ENCODE data around the gene HAS3.

Gene HAS3

GRCh38 chr16:69112285-69113129 lies 7.1 kb downstream of the HAS3 start:
- Histone ChIP-seq H3K27me3 (ENCODE audit: control insufficient read depth in 1 of 2, insufficient read depth in 2 of 2, low read length in 2 of 2) (peaks cover 0 to 21% of the 10 kb centered on the region in 2 donors), H3K4me3 (ENCODE audit: low read depth in 1 of 2, low read length in 2 of 2) (no peak overlapping the region), H3K9me3 (ENCODE audit: low read length) (no peaks in the 10 kb centered on the region), H3K9ac (ENCODE audit: low read length) (no peak overlapping the region), H3K4me1 (ENCODE audit: insufficient read depth, low read length) (peaks cover 9% of the 10 kb centered on the region), H3K36me3 (ENCODE audit: insufficient read depth, low read length) (peaks cover 29% of the 10 kb centered on the region), H3K27ac (ENCODE audit: low read depth, low read length) (no peak overlapping the region)

- Histone ChIP-seq H3K27ac (ENCODE audit: low read depth, low read length) (no peak overlapping the region), H3K4me1 (ENCODE audit: insufficient read depth, low read length) (peaks cover 2% of the 10 kb centered on the region), H3K27me3 (ENCODE audit: control insufficient read depth in 1 of 2, insufficient read depth in 2 of 2, low read length in 2 of 2) (peaks cover 0 to 14% of the 10 kb centered on the region in 2 donors), H3K9me3 (ENCODE audit: low read length) (no peaks in the 10 kb centered on the region), H3K36me3 (ENCODE audit: insufficient read depth, low read length) (peaks cover 37% of the 10 kb centered on the region), H3K9ac (ENCODE audit: low read length) (no peak overlapping the region), H3K4me3 (ENCODE audit: low read depth in 1 of 2, low read length in 2 of 2) (no peak overlapping the region)
Measured at GRCh38 chr16:69113216-69113615, 7.8 kb downstream of the HAS3 start.

GRCh38 chr16:69114346-69114975 lies 9.0 kb downstream of the HAS3 start:
- Histone ChIP-seq H3K9me3 (ENCODE audit: low read length) (no peaks in the 10 kb centered on the region), H3K4me3 (ENCODE audit: low read depth in 1 of 2, low read length in 2 of 2) (no peak overlapping the region), H3K27me3 (ENCODE audit: control insufficient read depth in 1 of 2, insufficient read depth in 2 of 2, low read length in 2 of 2) (peaks cover 0 to 2% of the 10 kb centered on the region in 2 donors), H3K9ac (ENCODE audit: low read length) (no peak overlapping the region), H3K27ac (ENCODE audit: low read depth, low read length) (no peak overlapping the region), H3K36me3 (ENCODE audit: insufficient read depth, low read length) (peaks cover 48% of the 10 kb centered on the region), H3K4me1 (ENCODE audit: insufficient read depth, low read length) (peaks cover 7% of the 10 kb centered on the region)

- Histone ChIP-seq H3K4me1 (ENCODE audit: insufficient read depth, low read length) (peaks cover 7% of the 10 kb centered on the region), H3K4me3 (ENCODE audit: low read depth in 1 of 2, low read length in 2 of 2) (no peak overlapping the region), H3K27ac (ENCODE audit: low read depth, low read length) (no peak overlapping the region), H3K9me3 (ENCODE audit: low read length) (no peaks in the 10 kb centered on the region), H3K27me3 (ENCODE audit: control insufficient read depth in 1 of 2, insufficient read depth in 2 of 2, low read length in 2 of 2) (no peaks in the 10 kb centered on the region), H3K9ac (ENCODE audit: low read length) (no peak overlapping the region), H3K36me3 (ENCODE audit: insufficient read depth, low read length) (peaks cover 47% of the 10 kb centered on the region)
Measured at GRCh38 chr16:69114976-69115355, 9.5 kb downstream of the HAS3 start.

- Histone ChIP-seq H3K27me3 (ENCODE audit: control insufficient read depth in 1 of 2, insufficient read depth in 2 of 2, low read length in 2 of 2) (no peaks in the 10 kb centered on the region), H3K36me3 (ENCODE audit: insufficient read depth, low read length) (peaks cover 50% of the 10 kb centered on the region), H3K9ac (ENCODE audit: low read length) (no peak overlapping the region)
Measured at GRCh38 chr16:69115361-69115760, 9.9 kb downstream of the HAS3 start.

GRCh38 chr16:69115837-69116236 lies 10.4 kb downstream of the HAS3 start:
- Histone ChIP-seq H3K9me3 (ENCODE audit: low read length) (no peaks in the 10 kb centered on the region), H3K36me3 (ENCODE audit: insufficient read depth, low read length) (peaks cover 55% of the 10 kb centered on the region), H3K9ac (ENCODE audit: low read length) (no peak overlapping the region), H3K4me3 (ENCODE audit: low read depth in 1 of 2, low read length in 2 of 2) (no peak overlapping the region), H3K27ac (ENCODE audit: low read depth, low read length) (no peak overlapping the region), H3K4me1 (ENCODE audit: insufficient read depth, low read length) (peaks cover 7% of the 10 kb centered on the region), H3K27me3 (ENCODE audit: control insufficient read depth in 1 of 2, insufficient read depth in 2 of 2, low read length in 2 of 2) (no peaks in the 10 kb centered on the region)

More at GRCh38 chr16:69115361-69115760, 9.9 kb downstream of the HAS3 start:
- Histone ChIP-seq H3K4me3 (ENCODE audit: low read depth in 1 of 2, low read length in 2 of 2) (no peak overlapping the region), H3K9me3 (ENCODE audit: low read length) (no peaks in the 10 kb centered on the region), H3K27ac (ENCODE audit: low read depth, low read length) (no peak overlapping the region), H3K4me1 (ENCODE audit: insufficient read depth, low read length) (peaks cover 7% of the 10 kb centered on the region)

- no peaks in the 10 kb centered on the region for H3K9me3 ChIP-seq (ENCODE audit: low read length)
- H3K36me3 ChIP-seq (ENCODE audit: insufficient read depth, low read length), result peaks cover 60% of the 10 kb centered on the region
- H3K27ac ChIP-seq (ENCODE audit: low read depth, low read length), result no peak overlapping the region
- H3K4me1 ChIP-seq (ENCODE audit: insufficient read depth, low read length), result peaks cover 7% of the 10 kb centered on the region
- H3K4me3 ChIP-seq (ENCODE audit: low read depth in 1 of 2, low read length in 2 of 2), result no peak overlapping the region
- no peak overlapping the region for H3K9ac ChIP-seq (ENCODE audit: low read length)
- no peaks in the 10 kb centered on the region for H3K27me3 ChIP-seq (ENCODE audit: control insufficient read depth in 1 of 2, insufficient read depth in 2 of 2, low read length in 2 of 2)
Measured at GRCh38 chr16:69116256-69116875, 10.9 kb downstream of the HAS3 start.

- Histone ChIP-seq H3K4me3 (ENCODE audit: low read depth in 1 of 2, low read length in 2 of 2) (no peak overlapping the region), H3K9me3 (ENCODE audit: low read length) (no peaks in the 10 kb centered on the region), H3K27ac (ENCODE audit: low read depth, low read length) (no peak overlapping the region), H3K4me1 (ENCODE audit: insufficient read depth, low read length) (peaks cover 7% of the 10 kb centered on the region), H3K27me3 (ENCODE audit: control insufficient read depth in 1 of 2, insufficient read depth in 2 of 2, low read length in 2 of 2) (no peaks in the 10 kb centered on the region), H3K36me3 (ENCODE audit: insufficient read depth, low read length) (peaks cover 60% of the 10 kb centered on the region), H3K9ac (ENCODE audit: low read length) (no peak overlapping the region)
Measured at GRCh38 chr16:69116906-69117305, 11.5 kb downstream of the HAS3 start.

GRCh38 chr16:69118468-69118867 lies 13.0 kb downstream of the HAS3 start:
- Histone ChIP-seq H3K4me3 (ENCODE audit: low read depth in 1 of 2, low read length in 2 of 2) (no peak overlapping the region), H3K4me1 (ENCODE audit: insufficient read depth, low read length) (peaks cover 7% of the 10 kb centered on the region), H3K27ac (ENCODE audit: low read depth, low read length) (no peak overlapping the region), H3K9me3 (ENCODE audit: low read length) (no peaks in the 10 kb centered on the region), H3K36me3 (ENCODE audit: insufficient read depth, low read length) (peaks cover 55% of the 10 kb centered on the region), H3K27me3 (ENCODE audit: control insufficient read depth in 1 of 2, insufficient read depth in 2 of 2, low read length in 2 of 2) (no peaks in the 10 kb centered on the region), H3K9ac (ENCODE audit: low read length) (no peak overlapping the region)

- Histone ChIP-seq H3K27me3 (ENCODE audit: control insufficient read depth in 1 of 2, insufficient read depth in 2 of 2, low read length in 2 of 2) (no peaks in the 10 kb centered on the region), H3K36me3 (ENCODE audit: insufficient read depth, low read length) (peaks cover 55% of the 10 kb centered on the region), H3K4me3 (ENCODE audit: low read depth in 1 of 2, low read length in 2 of 2) (no peak overlapping the region), H3K9me3 (ENCODE audit: low read length) (no peaks in the 10 kb centered on the region), H3K27ac (ENCODE audit: low read depth, low read length) (no peak overlapping the region), H3K9ac (ENCODE audit: low read length) (no peak overlapping the region), H3K4me1 (ENCODE audit: insufficient read depth, low read length) (peaks cover 7% of the 10 kb centered on the region)
Measured at GRCh38 chr16:69118994-69119393, 13.5 kb downstream of the HAS3 start.

GRCh38 chr16:69119536-69119935 lies 14.1 kb downstream of the HAS3 start:
- Histone ChIP-seq H3K4me1 (ENCODE audit: insufficient read depth, low read length) (peaks cover 7% of the 10 kb centered on the region), H3K36me3 (ENCODE audit: insufficient read depth, low read length) (peaks cover 50% of the 10 kb centered on the region), H3K9ac (ENCODE audit: low read length) (no peak overlapping the region), H3K4me3 (ENCODE audit: low read depth in 1 of 2, low read length in 2 of 2) (no peak overlapping the region), H3K27me3 (ENCODE audit: control insufficient read depth in 1 of 2, insufficient read depth in 2 of 2, low read length in 2 of 2) (no peaks in the 10 kb centered on the region), H3K27ac (ENCODE audit: low read depth, low read length) (no peak overlapping the region), H3K9me3 (ENCODE audit: low read length) (no peaks in the 10 kb centered on the region)
